AG04449 (cell line): ENCODE data around the gene AKR1B1.
"Not testable (repeated sequence)": the region's sequence is repeated elsewhere in the genome, so short reads cannot be mapped to it uniquely, and the experiment has no call there.

ENCODE experiments used
- CTCF ChIA-PET: fragments of 350-600 bp; formaldehyde crosslinking; extraction: SDS; loops from one replicate; lab custom pipeline; 2021; ENCODE audit warnings: antibody characterized with exemption; lab: Yijun Ruan, JAX
- POLR2A ChIA-PET: fragments of 400-600, 350-600 bp; formaldehyde crosslinking; extraction: SDS; loops from one replicate; lab custom pipeline; 2020; ENCODE audit warnings: antibody characterized with exemption, inconsistent platforms; lab: Yijun Ruan, JAX
- DNase-seq: peaks from one replicate; pipeline ENCODE4 v3.0.0-alpha.2; 2010; ENCODE audit warnings: low read depth, low spot score
- H3K4me3 ChIP-seq: 2 replicates; pipeline ENCODE4 v1.5.1; 2011; ENCODE audit warnings: low read depth, mild to moderate bottlenecking, control low read depth, low read length
- CTCF ChIP-seq: IDR thresholded peaks from one replicate; pipeline ENCODE4 v1.5.1; 2011; ENCODE audit warnings: mild to moderate bottlenecking, moderate library complexity, low read length, control low read depth, inconsistent platforms; ENCODE audit not compliant: insufficient read depth; ENCODE audit errors: missing control alignments

The AKR1B1 gene

GRCh38 chr7:134500406-134500805 lies 41.5 kb upstream of the AKR1B1 start:
- ChIA-PET CTCF (interaction anchor here (1.1 to 1.7 kb wide), 4 partner anchors 12 to 67 kb away, joined by 3 to 8 read pairs (median 6); no protein-coding TSS in a partner anchor), POLR2A (no interaction called here)
- no peak for TF ChIP-seq CTCF
- DNase-seq: no peak
- H3K4me3 ChIP-seq: no peak overlapping the region

GRCh38 chr7:134495546-134495945 lies 36.6 kb upstream of the AKR1B1 start:
- ChIA-PET CTCF (no interaction called here), POLR2A (no interaction called here)
- H3K4me3 ChIP-seq: no peak overlapping the region
- no peak for TF ChIP-seq CTCF
- no peak for DNase-seq

GRCh38 chr7:134493091-134493490 lies 34.2 kb upstream of the AKR1B1 start:
- DNase-seq: no peak
- ChIA-PET CTCF (interaction anchor here (1.1 to 2.7 kb wide), 4 partner anchors 13 to 54 kb away, joined by 3 to 17 read pairs (median 4); no protein-coding TSS in a partner anchor), POLR2A (no interaction called here)
- no peak for TF ChIP-seq CTCF
- H3K4me3 ChIP-seq: no peak overlapping the region

- DNase-seq, POLR2A ChIA-PET, H3K4me3 ChIP-seq: not testable (repeated sequence)
- CTCF ChIA-PET: interaction anchor here (0.9 to 3.4 kb wide), 3 partner anchors 10 to 55 kb away, joined by 3 to 13 read pairs (median 4); no protein-coding TSS in a partner anchor
Observed at GRCh38 chr7:134487721-134488120, 28.8 kb upstream of the AKR1B1 start.

- CTCF ChIA-PET: interaction anchor here (1.8 to 10.2 kb wide), 3 partner anchors 27 to 62 kb away, joined by 6 to 100 read pairs (median 13); no protein-coding TSS in a partner anchor
- no peak overlapping the region for H3K4me3 ChIP-seq
- TF ChIP-seq CTCF: no peak
- DNase-seq: no peak
- POLR2A ChIA-PET: no interaction called here
Observed at GRCh38 chr7:134485203-134485602, 26.3 kb upstream of the AKR1B1 start.

- no peak for DNase-seq
- no peak overlapping the region for H3K4me3 ChIP-seq
- no peak for TF ChIP-seq CTCF
- CTCF ChIA-PET: interaction anchor here (0.7 to 10.2 kb wide), 5 partner anchors 15 to 64 kb away, joined by 3 to 100 read pairs (median 4); partner anchors contain the start of gene AKR1B1
- POLR2A ChIA-PET: no interaction called here
Observed at GRCh38 chr7:134483296-134483695, 24.4 kb upstream of the AKR1B1 start.

- CTCF ChIA-PET: interaction anchor here (0.8 to 10.2 kb wide), 6 partner anchors 15 to 50 kb away, joined by 3 to 100 read pairs (median 34); partner anchors contain the start of gene AKR1B1
- TF ChIP-seq CTCF: no peak
- POLR2A ChIA-PET: no interaction called here
- no peak overlapping the region for H3K4me3 ChIP-seq
- no peak for DNase-seq
Observed at GRCh38 chr7:134482858-134483257, 24.0 kb upstream of the AKR1B1 start.
